ENCODE measurements around the gene ASB8. TPM values are rescaled to one million over a fixed set of nuclear protein-coding genes. Genes with fewer than 3 reads are reported as not detected.
A peak's percentile ranks its signal among the peaks of the same experiment; 100 is the strongest.
"Not testable (repeated sequence)": the region's sequence is repeated elsewhere in the genome, so short reads cannot be mapped to it uniquely, and the experiment has no call there.

The ASB8 gene
- total RNA-seq, 1 donor from 2014 or later, result 36.1 TPM

DNA sequence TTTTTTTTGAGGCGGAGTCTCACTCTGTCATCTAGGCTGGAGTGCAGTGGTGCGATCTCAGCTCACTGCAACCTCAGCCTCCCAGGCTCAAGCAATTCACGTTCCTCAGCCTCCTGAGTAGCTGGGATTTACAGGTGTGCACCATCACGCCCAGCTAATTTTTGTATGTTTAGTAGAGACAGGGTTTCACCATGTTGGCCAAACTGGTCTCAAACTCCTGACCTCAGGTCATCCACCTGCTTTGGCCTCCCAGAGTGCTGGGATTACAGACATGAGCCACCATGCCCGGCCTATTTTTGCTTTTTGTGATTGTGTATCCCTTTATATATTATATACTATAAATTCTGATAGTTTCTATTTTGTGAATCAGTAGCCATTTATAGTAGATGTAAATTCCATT is 1.5 kb downstream of the ASB8 start:
- H3K4me3 Mint-ChIP-seq, result peak overlapping the region; percentile 94
- peaks cover 19% of the 10 kb centered on the region for H3K36me3 Mint-ChIP-seq (ENCODE audit: low read depth)
- H3K27ac Mint-ChIP-seq; H3K27me3 Mint-ChIP-seq (ENCODE audit: insufficient read depth); H3K9me3 Mint-ChIP-seq; DNase-seq (ENCODE audit: low spot score): not testable (repeated sequence)
- H3K4me1 Mint-ChIP-seq (ENCODE audit: low read depth), result peaks cover 21% of the 10 kb centered on the region
- intact Hi-C loops (cut with micrococcal nuclease), result loop anchor here (2.0 kb wide), 3 partner anchors 193 to 347 kb away; partner anchors contain the start of gene TMEM106C

DNA sequence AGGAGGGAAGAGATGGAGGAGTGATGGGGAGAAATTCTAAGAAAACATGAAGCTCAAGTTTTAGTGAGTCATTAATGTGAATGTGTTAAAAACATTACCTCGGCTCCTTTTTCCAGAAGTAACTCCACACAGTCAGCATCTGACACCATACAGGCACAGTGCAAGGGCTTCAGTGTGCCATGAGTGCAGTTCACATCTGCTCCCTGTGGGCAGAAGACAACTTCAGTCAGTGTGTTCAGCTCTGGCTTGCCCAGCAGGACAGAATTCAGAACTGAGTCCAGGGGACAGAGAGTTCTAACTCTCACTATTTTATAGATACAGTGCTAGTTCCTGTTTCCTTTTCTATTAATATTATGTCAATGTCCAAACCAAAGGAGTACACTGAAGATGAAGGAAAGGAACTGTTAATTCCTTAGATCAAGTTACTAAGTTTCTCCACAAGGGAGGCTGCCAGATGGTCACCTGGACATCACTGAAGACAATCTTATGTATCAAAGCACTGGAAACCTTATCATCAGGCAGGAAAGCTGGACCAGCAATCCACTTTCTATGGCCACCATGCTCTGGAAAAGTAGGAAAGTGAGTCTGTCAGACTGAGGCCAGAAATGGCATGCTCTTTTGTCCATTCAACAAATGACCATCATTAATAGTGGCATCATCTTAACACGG is 6.1 kb downstream of the ASB8 start:
- Mint-ChIP-seq H3K4me3 (no peak overlapping the region), H3K36me3 (ENCODE audit: low read depth) (peaks cover 36% of the 10 kb centered on the region), H3K9me3 (no peaks in the 10 kb centered on the region), H3K4me1 (ENCODE audit: low read depth) (peaks cover 2% of the 10 kb centered on the region), H3K27ac (no peak overlapping the region), H3K27me3 (ENCODE audit: insufficient read depth) (no peaks in the 10 kb centered on the region)
- no peak for DNase-seq (ENCODE audit: low spot score)
- intact Hi-C loops (cut with micrococcal nuclease), result no loop called here

- H3K4me1 Mint-ChIP-seq (ENCODE audit: low read depth), result no peaks in the 10 kb centered on the region
- peaks cover 35% of the 10 kb centered on the region for H3K36me3 Mint-ChIP-seq (ENCODE audit: low read depth)
- no peak for DNase-seq (ENCODE audit: low spot score)
- H3K4me3 Mint-ChIP-seq, result no peak overlapping the region
- no peaks in the 10 kb centered on the region for H3K9me3 Mint-ChIP-seq
- no peaks in the 10 kb centered on the region for H3K27me3 Mint-ChIP-seq (ENCODE audit: insufficient read depth)
- H3K27ac Mint-ChIP-seq, result no peak overlapping the region
- intact Hi-C loops (cut with micrococcal nuclease), result no loop called here
Observed at GRCh38 chr12:48145981-48146380, 11.3 kb downstream of the ASB8 start.

DNA sequence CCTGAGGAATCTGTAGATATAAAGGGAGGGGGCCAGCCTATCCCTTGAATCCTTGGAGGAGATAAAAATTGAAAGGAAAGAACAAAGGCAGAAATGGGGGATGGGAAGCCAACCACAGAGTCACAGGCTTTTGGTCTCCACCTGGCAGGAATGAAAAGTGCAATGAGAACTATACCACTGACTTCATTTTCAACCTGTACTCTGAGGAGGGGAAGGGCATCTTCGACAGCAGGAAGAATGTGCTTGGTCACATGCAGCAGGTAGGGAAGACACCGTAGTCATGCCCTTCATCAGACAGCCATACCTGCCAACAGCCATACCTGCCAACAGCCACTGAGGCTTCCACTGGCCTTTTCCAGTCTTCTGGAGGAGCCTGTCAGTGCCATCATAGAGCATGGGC is 13.4 kb downstream of the ASB8 start:
- Mint-ChIP-seq H3K27me3 (ENCODE audit: insufficient read depth) (no peaks in the 10 kb centered on the region), H3K4me1 (ENCODE audit: low read depth) (no peaks in the 10 kb centered on the region), H3K27ac (no peak overlapping the region), H3K9me3 (no peaks in the 10 kb centered on the region), H3K36me3 (ENCODE audit: low read depth) (peaks cover 26% of the 10 kb centered on the region), H3K4me3 (no peak overlapping the region)
- intact Hi-C loops (cut with micrococcal nuclease), result no loop called here
- no peak for DNase-seq (ENCODE audit: low spot score)

- Mint-ChIP-seq H3K9me3 (no peaks in the 10 kb centered on the region), H3K36me3 (ENCODE audit: low read depth) (peaks cover 25% of the 10 kb centered on the region)
Observed at GRCh38 chr12:48142818-48143674, 14.3 kb downstream of the ASB8 start.

DNA sequence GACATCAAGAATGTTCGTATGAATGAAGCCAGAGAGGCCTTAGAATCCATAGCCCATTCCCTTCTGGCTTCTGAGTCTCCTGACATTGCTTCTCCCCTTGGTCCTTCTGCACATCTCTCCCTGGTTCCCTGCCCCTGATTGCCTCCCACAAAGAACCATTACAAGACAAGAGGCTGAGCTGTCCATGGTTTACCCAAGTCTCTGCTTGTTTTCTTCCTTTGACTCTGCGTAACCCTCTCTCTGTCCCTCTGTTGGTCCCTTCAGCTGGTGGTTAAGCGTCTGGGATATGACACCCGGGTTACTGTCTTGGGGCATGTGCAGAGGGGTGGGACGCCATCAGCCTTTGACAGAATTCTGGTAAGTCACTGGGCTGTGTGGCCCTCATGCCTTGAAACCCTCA is 22.3 kb downstream of the ASB8 start:
- intact Hi-C loops (cut with micrococcal nuclease), result no loop called here
- H3K9me3 Mint-ChIP-seq, result no peaks in the 10 kb centered on the region
- peaks cover 9% of the 10 kb centered on the region for H3K36me3 Mint-ChIP-seq (ENCODE audit: low read depth)
- no peak for DNase-seq (ENCODE audit: low spot score)
- no peak overlapping the region for H3K4me3 Mint-ChIP-seq
- no peak overlapping the region for H3K27ac Mint-ChIP-seq
- H3K27me3 Mint-ChIP-seq (ENCODE audit: insufficient read depth), result no peaks in the 10 kb centered on the region
- H3K4me1 Mint-ChIP-seq (ENCODE audit: low read depth), result no peaks in the 10 kb centered on the region

More at GRCh38 chr12:48142818-48143674, 14.3 kb downstream of the ASB8 start:
- no peak for DNase-seq (ENCODE audit: low spot score)
- intact Hi-C loops (cut with micrococcal nuclease), result no loop called here
- no peaks in the 10 kb centered on the region for H3K4me1 Mint-ChIP-seq (ENCODE audit: low read depth)
- H3K27me3 Mint-ChIP-seq (ENCODE audit: insufficient read depth), result no peaks in the 10 kb centered on the region
- no peak overlapping the region for H3K27ac Mint-ChIP-seq
- no peak overlapping the region for H3K4me3 Mint-ChIP-seq

DNA sequence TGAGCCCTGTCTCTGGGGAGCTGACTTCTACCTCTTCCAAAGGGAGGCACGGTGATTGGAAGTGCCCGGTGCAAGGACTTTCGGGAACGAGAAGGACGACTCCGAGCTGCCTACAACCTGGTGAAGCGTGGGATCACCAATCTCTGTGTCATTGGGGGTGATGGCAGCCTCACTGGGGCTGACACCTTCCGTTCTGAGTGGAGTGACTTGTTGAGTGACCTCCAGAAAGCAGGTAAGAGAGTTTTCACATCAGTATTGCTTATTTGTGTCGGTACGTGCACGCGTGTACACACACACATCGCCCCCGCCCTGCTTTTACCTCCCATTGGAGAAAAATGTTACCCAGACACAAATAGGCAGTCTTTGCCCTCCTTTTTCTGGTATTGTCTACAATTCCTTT is 24.5 kb downstream of the ASB8 start:
- no peak overlapping the region for H3K27ac Mint-ChIP-seq
- peaks cover 9% of the 10 kb centered on the region for H3K36me3 Mint-ChIP-seq (ENCODE audit: low read depth)
- no peaks in the 10 kb centered on the region for H3K9me3 Mint-ChIP-seq
- no peaks in the 10 kb centered on the region for H3K4me1 Mint-ChIP-seq (ENCODE audit: low read depth)
- H3K27me3 Mint-ChIP-seq (ENCODE audit: insufficient read depth), result no peaks in the 10 kb centered on the region
- DNase-seq (ENCODE audit: low spot score), result no peak
- no peak overlapping the region for H3K4me3 Mint-ChIP-seq
- intact Hi-C loops (cut with micrococcal nuclease), result no loop called here

DNA sequence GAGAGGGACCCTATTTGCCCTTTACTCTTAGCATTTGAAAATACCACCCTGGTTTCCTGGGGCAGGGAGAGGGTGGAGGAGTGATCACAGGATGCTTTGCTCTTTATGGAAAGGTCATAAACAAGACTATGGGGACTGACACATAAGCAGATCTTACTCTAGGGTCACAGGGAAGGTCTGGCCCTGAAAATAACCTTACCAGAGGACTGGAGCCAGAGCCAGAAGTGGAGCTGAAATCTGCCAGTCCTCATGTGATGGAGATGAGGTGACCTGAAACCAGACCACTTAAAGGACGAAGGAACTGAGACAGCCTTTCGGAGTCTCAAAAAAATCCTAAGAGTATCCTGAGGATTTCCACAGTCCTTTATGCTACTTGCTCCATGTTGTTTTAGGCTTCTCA is 25.8 kb downstream of the ASB8 start:
- no peaks in the 10 kb centered on the region for H3K27me3 Mint-ChIP-seq (ENCODE audit: insufficient read depth)
- intact Hi-C loops (cut with micrococcal nuclease), result no loop called here
- peaks cover 16% of the 10 kb centered on the region for H3K36me3 Mint-ChIP-seq (ENCODE audit: low read depth)

DNA sequence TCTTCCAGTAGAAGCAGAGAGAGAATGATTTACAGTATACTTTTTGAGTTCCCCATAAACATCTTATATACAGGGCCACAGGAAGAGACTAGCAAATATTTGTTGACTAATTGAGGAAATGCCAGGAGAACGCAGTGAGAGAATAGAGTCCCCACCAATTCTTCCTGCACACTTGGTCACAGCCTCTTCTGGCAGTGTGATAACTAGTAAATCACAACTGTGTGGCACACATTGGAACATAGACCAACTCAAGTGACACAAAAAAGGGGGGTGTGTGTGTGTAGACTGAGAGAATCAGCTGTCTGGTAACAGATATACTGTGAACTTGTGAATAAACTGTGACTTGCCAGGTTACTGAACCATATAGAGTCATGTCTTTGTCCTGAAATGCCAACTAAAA is 27.9 kb downstream of the ASB8 start:
- no peak for DNase-seq (ENCODE audit: low spot score)
- no peak overlapping the region for H3K4me3 Mint-ChIP-seq
- H3K27me3 Mint-ChIP-seq (ENCODE audit: insufficient read depth), result no peaks in the 10 kb centered on the region
- H3K36me3 Mint-ChIP-seq (ENCODE audit: low read depth), result peaks cover 21% of the 10 kb centered on the region
- H3K27ac Mint-ChIP-seq, result no peak overlapping the region
- H3K9me3 Mint-ChIP-seq, result no peaks in the 10 kb centered on the region
- intact Hi-C loops (cut with micrococcal nuclease), result no loop called here
- H3K4me1 Mint-ChIP-seq (ENCODE audit: low read depth), result no peaks in the 10 kb centered on the region

More for the DNA sequence above, 25.8 kb downstream of the ASB8 start:
- Mint-ChIP-seq H3K4me1 (ENCODE audit: low read depth) (no peaks in the 10 kb centered on the region), H3K27ac (no peak overlapping the region), H3K4me3 (no peak overlapping the region), H3K9me3 (no peaks in the 10 kb centered on the region)
- no peak for DNase-seq (ENCODE audit: low spot score)

- H3K4me1 Mint-ChIP-seq (ENCODE audit: low read depth), result no peaks in the 10 kb centered on the region
- H3K4me3 Mint-ChIP-seq, result no peak overlapping the region
- no peak for DNase-seq (ENCODE audit: low spot score)
- H3K27me3 Mint-ChIP-seq (ENCODE audit: insufficient read depth), result no peaks in the 10 kb centered on the region
- H3K27ac Mint-ChIP-seq, result no peak overlapping the region
- peaks cover 19% of the 10 kb centered on the region for H3K36me3 Mint-ChIP-seq (ENCODE audit: low read depth)
- H3K9me3 Mint-ChIP-seq, result no peaks in the 10 kb centered on the region
- intact Hi-C loops (cut with micrococcal nuclease), result no loop called here
Observed at GRCh38 chr12:48128800-48129199, 28.5 kb downstream of the ASB8 start.

DNA sequence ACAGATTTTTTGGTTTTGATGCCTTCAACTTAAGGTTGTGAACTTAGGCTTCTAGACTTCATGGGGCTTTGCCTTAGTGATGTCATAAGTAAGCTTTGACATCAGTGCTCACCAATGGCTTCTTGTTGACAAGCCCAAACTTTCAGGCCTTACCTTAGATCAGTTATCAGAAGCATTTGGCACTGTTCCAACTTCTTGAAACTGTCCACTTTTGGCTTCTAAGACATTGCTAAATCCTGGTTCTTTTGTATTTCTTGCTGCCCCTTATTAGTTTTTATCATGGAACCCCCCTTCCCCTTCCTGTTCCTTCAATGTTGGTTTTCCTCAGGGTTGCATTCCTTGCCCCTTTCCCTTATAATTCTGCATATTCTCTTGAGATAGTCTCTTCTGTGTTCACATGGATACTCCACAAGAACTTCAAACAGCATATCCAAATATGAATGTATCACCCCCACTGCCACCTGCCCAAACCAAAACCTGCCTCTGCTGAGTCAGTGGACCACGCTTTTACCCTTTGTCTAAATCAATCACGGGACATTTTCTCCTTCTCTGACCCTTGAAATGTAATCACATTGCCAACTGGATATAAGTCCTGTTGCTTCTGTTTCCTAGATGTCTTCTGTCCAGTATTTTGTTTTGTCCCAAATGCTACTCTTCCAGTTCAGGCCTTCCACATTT is 30.2 kb downstream of the ASB8 start:
- Mint-ChIP-seq H3K9me3 (no peaks in the 10 kb centered on the region), H3K27me3 (ENCODE audit: insufficient read depth) (no peaks in the 10 kb centered on the region), H3K4me1 (ENCODE audit: low read depth) (no peaks in the 10 kb centered on the region), H3K27ac (no peak overlapping the region), H3K4me3 (no peak overlapping the region), H3K36me3 (ENCODE audit: low read depth) (peaks cover 19% of the 10 kb centered on the region)
- intact Hi-C loops (cut with micrococcal nuclease), result no loop called here
- no peak for DNase-seq (ENCODE audit: low spot score)

DNA sequence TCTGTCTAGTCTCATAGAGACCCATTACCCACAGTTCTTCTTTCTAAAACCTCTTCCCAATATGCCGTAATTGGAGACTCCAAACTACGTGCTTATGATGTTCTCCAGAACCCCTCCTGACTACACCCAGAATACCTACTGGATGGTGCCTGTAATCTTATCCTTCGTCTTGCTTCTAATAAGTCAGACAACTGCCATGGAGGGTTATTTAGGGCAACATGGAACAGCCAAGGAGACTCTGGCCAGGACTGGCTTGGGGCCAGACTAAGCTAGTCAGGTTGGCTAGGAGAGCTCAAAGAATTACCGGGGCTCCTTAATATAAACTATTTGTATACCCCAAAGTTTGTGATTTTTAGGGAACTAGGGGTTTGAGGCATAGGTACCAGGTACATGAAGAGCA is 31.3 kb downstream of the ASB8 start:
- intact Hi-C loops (cut with micrococcal nuclease), result no loop called here
- Mint-ChIP-seq H3K36me3 (ENCODE audit: low read depth) (peaks cover 19% of the 10 kb centered on the region), H3K4me1 (ENCODE audit: low read depth) (no peaks in the 10 kb centered on the region), H3K9me3 (no peaks in the 10 kb centered on the region), H3K4me3 (no peak overlapping the region), H3K27ac (no peak overlapping the region), H3K27me3 (ENCODE audit: insufficient read depth) (no peaks in the 10 kb centered on the region)
- DNase-seq (ENCODE audit: low spot score), result no peak

DNA sequence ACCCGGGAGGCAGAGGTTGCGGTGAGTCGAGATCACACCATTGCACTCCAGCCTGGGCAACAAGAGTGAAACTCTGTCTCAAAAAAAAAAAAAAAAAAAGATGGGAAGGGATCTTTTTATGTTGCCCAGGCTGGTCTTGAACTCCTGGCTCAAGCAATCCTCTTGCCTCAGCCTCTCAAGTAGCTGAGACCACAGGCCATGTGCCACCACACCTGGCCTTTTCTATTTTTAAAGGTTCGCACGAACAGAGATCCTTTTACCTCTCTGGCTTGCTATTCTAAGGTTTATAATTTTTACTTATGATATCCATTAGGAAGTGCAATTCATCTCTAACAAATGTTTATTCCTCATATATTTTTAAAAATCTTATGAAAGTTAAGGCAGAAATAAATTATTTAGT is 31.8 kb downstream of the ASB8 start:
- intact Hi-C loops (cut with micrococcal nuclease); H3K27me3 Mint-ChIP-seq (ENCODE audit: insufficient read depth); H3K4me1 Mint-ChIP-seq (ENCODE audit: low read depth); DNase-seq (ENCODE audit: low spot score); H3K9me3 Mint-ChIP-seq; H3K27ac Mint-ChIP-seq; H3K4me3 Mint-ChIP-seq: not testable (repeated sequence)
- peaks cover 19% of the 10 kb centered on the region for H3K36me3 Mint-ChIP-seq (ENCODE audit: low read depth)
